Raji (cell line): Measurements from ENCODE around the gene MIB2.

Experiments used
- POLR2A ChIP-seq: IDR thresholded peaks from 2 replicates; pipeline ENCODE4 v1.6.1; 2011; ENCODE audit warnings: low read depth, low read length, control low read depth; ENCODE audit not compliant: insufficient read depth

The MIB2 gene

GRCh38 chr1:1670866-1671265, 55.6 kb downstream of the MIB2 start:
- no peak for TF ChIP-seq POLR2A

GRCh38 chr1:1671365-1672119, 56.2 kb downstream of the MIB2 start:
- TF ChIP-seq POLR2A, result no peak

- TF ChIP-seq POLR2A, result no peak
Observed at GRCh38 chr1:1672181-1672965, 57.1 kb downstream of the MIB2 start.

- TF ChIP-seq POLR2A, result peak; percentile 55
Observed at GRCh38 chr1:1677718-1678580, 62.6 kb downstream of the MIB2 start.

GRCh38 chr1:1678581-1679380, 63.5 kb downstream of the MIB2 start:
- peak; percentile 46 for TF ChIP-seq POLR2A
